ENCODE measurements around the gene EFEMP1. TPM values are rescaled to one million over a fixed set of nuclear protein-coding genes. Genes with fewer than 3 reads are reported as not detected.

The EFEMP1 gene
- total RNA-seq, 2 experiments from 2014 or later = 0.61 TPM; not detected in 1

GRCh38 chr2:55887351-55887750, 36.2 kb downstream of the EFEMP1 start:
- CTCF ChIA-PET (ENCODE audit: unreplicated experiment) = no interaction called here
- H3K27ac ChIP-seq (ENCODE audit: low read depth, low read length, poor library complexity, severe bottlenecking) = no peak overlapping the region
- no peaks in the 10 kb centered on the region for H3K4me1 ChIP-seq (ENCODE audit: insufficient read depth, low read length, poor library complexity, severe bottlenecking)
- no peak overlapping the region for H3K4me3 ChIP-seq (ENCODE audit: low read depth, low read length, poor library complexity, severe bottlenecking)
- intact Hi-C loops (cut with micrococcal nuclease; ENCODE audit: unreplicated experiment) = no loop called here
- TF ChIP-seq EZH2phosphoT487 (IDR thresholded peaks at IDR 0.05; ENCODE audit: borderline replicate concordance, low read depth, low read length) = no peak
- no peak for TF ChIP-seq CTCF (conservative IDR thresholded peaks at IDR 0.05; ENCODE audit: low read length)
- no peaks in the 10 kb centered on the region for H3K79me2 ChIP-seq (ENCODE audit: insufficient read depth, low read depth, low read length)
- no peak overlapping the region for H2AFZ ChIP-seq (ENCODE audit: low read length)
- no peaks in the 10 kb centered on the region for H3K9me3 ChIP-seq (ENCODE audit: low read length)
- no peaks in the 10 kb centered on the region for H3K9me2 ChIP-seq (ENCODE audit: insufficient read depth, low read length)
- POLR2A ChIA-PET = no interaction called here
- no peaks in the 10 kb centered on the region for H4K20me1 ChIP-seq (ENCODE audit: insufficient read depth, low read length)
- no TSS peak for BruUV-seq (replicated peaks)
- H3K4me2 ChIP-seq (ENCODE audit: low read length) = no peak overlapping the region
- no peaks in the 10 kb centered on the region for H3K36me3 ChIP-seq (ENCODE audit: insufficient read depth, low read length)
- no peak for DNase-seq (ENCODE audit: low spot score)

- H3K27ac ChIP-seq (ENCODE audit: low read depth, low read length, poor library complexity, severe bottlenecking) = no peak overlapping the region
- no peaks in the 10 kb centered on the region for H3K36me3 ChIP-seq (ENCODE audit: insufficient read depth, low read length)
- intact Hi-C loops (cut with micrococcal nuclease; ENCODE audit: unreplicated experiment) = no loop called here
- H3K4me2 ChIP-seq (ENCODE audit: low read length) = no peak overlapping the region
- no TSS peak for BruUV-seq (replicated peaks)
- no peaks in the 10 kb centered on the region for H3K9me2 ChIP-seq (ENCODE audit: insufficient read depth, low read length)
- no peaks in the 10 kb centered on the region for H3K9me3 ChIP-seq (ENCODE audit: low read length)
- no peaks in the 10 kb centered on the region for H3K4me1 ChIP-seq (ENCODE audit: insufficient read depth, low read length, poor library complexity, severe bottlenecking)
- no peaks in the 10 kb centered on the region for H4K20me1 ChIP-seq (ENCODE audit: insufficient read depth, low read length)
- no peak overlapping the region for H3K4me3 ChIP-seq (ENCODE audit: low read depth, low read length, poor library complexity, severe bottlenecking)
- no peaks in the 10 kb centered on the region for H3K79me2 ChIP-seq (ENCODE audit: insufficient read depth, low read depth, low read length)
- H2AFZ ChIP-seq (ENCODE audit: low read length) = no peak overlapping the region
- POLR2A ChIA-PET = no interaction called here
- no peak for TF ChIP-seq EZH2phosphoT487 (IDR thresholded peaks at IDR 0.05; ENCODE audit: borderline replicate concordance, low read depth, low read length)
- no peak for TF ChIP-seq CTCF (conservative IDR thresholded peaks at IDR 0.05; ENCODE audit: low read length)
- no peak for DNase-seq (ENCODE audit: low spot score)
- CTCF ChIA-PET (ENCODE audit: unreplicated experiment) = no interaction called here
Measured at GRCh38 chr2:55885944-55886281, 37.7 kb downstream of the EFEMP1 start.

GRCh38 chr2:55885127-55885943, 38.2 kb downstream of the EFEMP1 start:
- H3K27ac ChIP-seq (ENCODE audit: low read depth, low read length, poor library complexity, severe bottlenecking) = no peak overlapping the region
- ChIA-PET POLR2A (no interaction called here), CTCF (ENCODE audit: unreplicated experiment) (no interaction called here)
- H3K4me2 ChIP-seq (ENCODE audit: low read length) = no peak overlapping the region
- H3K79me2 ChIP-seq (ENCODE audit: insufficient read depth, low read depth, low read length) = no peaks in the 10 kb centered on the region
- no TSS peak for BruUV-seq (replicated peaks)
- H3K36me3 ChIP-seq (ENCODE audit: insufficient read depth, low read length) = no peaks in the 10 kb centered on the region
- intact Hi-C loops (cut with micrococcal nuclease; ENCODE audit: unreplicated experiment) = no loop called here
- no peak overlapping the region for H3K4me3 ChIP-seq (ENCODE audit: low read depth, low read length, poor library complexity, severe bottlenecking)
- no peaks in the 10 kb centered on the region for H3K9me2 ChIP-seq (ENCODE audit: insufficient read depth, low read length)
- no peaks in the 10 kb centered on the region for H3K4me1 ChIP-seq (ENCODE audit: insufficient read depth, low read length, poor library complexity, severe bottlenecking)
- TF ChIP-seq CTCF (conservative IDR thresholded peaks at IDR 0.05; ENCODE audit: low read length) (no peak), EZH2phosphoT487 (IDR thresholded peaks at IDR 0.05; ENCODE audit: borderline replicate concordance, low read depth, low read length) (no peak)
- no peaks in the 10 kb centered on the region for H4K20me1 ChIP-seq (ENCODE audit: insufficient read depth, low read length)
- no peaks in the 10 kb centered on the region for H3K9me3 ChIP-seq (ENCODE audit: low read length)
- no peak overlapping the region for H2AFZ ChIP-seq (ENCODE audit: low read length)
- DNase-seq (ENCODE audit: low spot score) = no peak
